Measurements from ENCODE around the gene CCDC88C.

Gene CCDC88C

DNA sequence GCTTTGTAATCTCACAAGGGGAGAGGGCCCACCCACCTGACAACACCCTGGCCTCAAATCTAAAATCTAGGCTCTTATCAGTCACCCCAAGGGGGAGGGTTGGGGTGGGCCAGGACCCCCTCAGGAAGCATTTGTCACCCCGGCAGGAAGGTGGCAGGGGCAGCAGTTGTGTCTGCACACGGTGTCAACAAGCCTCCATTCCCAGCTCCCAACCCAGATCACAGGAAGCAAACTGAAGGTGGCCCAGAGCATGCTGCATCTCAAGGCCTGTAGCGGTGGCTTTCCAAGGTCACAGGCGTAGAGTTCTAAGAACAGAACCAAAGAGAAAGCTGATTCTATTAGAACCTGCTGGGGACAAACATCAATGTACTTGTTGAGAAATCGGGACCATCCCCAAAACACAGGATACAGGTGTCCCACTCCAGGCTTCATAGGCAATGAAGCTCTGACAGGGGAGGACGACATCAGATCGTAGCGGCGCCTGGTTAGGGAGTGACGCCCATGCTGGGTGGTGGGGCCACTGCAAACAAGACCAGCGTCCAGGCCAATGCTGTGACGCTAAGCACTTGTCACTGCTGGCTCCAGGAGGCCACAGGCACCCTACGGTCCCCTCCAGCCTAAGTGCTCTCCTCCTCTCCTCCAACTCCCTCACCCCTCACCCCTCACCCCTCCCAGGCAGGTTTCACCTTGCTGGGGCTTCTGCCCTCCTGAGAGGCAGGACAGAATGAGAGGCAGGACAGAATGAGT, 52.9 kb downstream of the CCDC88C start:
- no peak for DNase-seq

DNA sequence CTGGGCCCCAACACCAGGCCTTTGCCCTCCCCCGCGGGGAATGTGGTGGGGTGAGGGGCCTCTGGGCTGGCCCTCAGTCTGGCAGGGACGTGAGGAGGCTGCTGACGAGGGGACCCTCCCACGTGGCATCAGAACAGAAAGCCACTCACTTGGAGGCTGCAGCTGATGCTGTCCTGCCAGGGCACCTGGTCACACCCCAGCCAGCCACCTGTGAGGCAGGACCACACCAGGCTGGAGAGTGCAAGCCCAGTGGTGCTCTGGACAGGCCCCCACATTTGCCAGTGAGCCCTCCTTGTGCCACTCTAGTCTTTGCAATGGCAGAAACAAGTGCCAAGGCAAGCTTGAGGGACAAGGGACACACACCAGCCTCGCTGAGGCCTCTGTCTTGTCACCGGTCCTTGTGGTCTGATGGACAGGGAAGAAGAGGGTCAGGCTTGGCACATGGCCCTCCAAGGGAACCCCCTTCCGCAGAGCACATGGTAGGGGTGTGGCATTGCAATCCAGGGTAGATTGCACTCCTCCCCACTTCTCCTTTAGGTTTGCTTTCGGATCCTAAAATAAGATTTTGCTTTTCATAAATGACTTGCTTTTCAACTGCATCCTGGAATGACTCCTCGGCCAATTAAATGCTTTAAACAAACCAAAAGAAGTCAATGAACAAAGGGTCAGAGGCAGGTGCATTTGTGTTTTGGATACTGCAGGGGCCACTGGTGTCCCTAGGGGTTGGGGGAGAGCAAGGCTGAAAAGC, 53.7 kb downstream of the CCDC88C start:
- DNase-seq = no peak

DNA sequence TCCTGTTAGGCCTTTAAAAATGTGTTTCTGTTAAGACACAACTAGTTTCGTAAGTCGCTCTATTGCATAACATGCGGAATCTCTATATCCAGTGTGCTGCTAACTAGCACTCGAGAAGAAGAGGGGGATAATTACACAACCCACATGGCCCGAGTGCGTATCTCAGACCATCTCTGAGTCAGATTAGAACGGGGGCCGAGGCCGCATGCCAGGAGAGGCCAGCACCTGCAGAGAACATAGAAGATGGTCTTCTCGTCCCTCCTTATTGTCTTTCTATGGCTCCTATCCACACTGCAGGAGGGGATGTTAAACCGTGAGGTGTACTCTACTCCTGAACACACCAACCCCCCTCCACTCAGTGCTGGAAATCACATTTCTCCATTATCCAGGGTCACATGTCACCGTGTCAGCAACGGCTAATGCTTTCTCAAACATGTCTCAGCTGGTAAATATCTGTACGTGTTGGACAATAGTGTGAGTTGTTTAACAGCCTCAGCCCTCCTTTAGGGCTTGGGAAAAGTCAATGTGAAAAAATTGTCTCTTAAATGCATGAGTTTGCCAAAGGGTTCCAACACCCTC, 56.3 kb downstream of the CCDC88C start:
- DNase-seq = no peak

DNA sequence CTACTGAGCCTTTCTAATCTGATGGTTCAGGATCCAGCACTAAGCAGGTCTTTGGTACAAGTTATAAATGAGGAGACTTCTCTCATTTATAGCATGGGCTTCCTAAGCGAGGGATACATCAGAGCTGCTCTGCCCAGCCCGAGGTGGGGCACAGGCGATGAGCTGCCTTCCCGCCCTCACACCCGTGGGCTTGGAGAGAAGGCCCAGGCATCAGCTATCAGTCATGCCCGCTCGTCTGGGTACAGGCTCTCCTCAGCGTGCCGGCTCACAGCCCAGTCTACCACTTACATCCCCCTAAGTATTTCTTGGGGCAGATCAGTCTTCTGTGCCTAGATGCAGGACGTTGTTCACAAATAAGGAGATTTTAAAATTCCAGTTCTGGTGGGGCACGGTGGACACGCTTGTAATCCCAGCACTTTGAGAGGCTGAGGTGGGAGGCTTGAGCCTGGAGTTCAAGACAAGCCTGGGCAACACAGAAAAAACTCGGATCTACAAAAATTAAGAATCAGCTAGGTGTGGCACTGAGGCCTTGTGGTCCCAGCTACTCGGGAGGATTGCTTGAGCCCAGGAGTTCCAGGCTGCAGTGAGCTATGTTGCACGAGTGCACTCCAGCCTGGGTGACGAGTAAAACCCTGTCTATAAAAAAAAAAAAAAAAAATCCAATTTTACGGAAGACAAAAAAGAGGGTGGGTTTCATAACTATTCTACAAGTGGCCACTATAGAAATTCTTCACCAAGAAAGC, 57.0 kb downstream of the CCDC88C start:
- DNase-seq = no peak

DNA sequence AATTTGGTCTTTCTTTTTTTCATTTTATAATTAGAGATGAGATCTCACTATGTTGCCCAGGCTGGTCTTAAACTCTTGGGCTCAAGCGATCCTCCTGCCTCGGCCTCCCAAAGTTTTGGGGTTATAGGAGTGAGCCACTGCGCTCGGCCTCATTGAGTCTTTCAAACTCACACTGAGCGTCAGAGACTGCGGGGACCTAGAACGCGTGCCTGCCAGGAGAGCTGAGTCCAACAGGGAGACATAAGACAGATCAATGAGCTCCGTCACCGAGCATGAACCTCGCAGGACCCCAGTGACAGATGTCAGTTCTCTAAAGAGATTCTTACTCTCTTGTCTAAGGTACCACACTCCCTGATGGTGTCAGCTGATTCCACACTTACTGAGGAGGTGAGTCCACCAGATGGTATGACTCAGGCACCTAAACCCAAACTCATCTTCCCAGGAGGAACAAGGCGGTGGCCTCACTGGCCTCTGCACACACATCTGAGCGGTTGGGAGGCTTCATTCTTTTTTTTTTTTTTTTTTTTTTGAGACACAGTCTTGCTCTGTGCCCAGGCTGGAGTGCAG, 58.9 kb downstream of the CCDC88C start:
- DNase-seq = no peak

DNA sequence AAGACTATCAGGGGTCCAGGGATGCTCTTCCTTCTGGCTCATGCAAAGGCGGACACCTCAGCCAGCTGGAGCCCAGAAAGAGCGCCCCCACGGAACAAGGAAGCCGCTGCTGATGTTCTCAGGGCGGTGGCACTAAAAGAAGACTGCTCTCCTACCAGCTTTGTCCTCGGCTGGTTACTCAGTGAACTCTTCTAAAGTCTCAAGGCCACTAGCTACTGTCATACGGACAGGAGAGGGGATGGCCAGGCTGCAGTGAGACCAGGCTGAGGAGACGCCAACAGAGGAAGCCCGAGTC, 59.6 kb downstream of the CCDC88C start:
- DNase-seq = no peak

DNA sequence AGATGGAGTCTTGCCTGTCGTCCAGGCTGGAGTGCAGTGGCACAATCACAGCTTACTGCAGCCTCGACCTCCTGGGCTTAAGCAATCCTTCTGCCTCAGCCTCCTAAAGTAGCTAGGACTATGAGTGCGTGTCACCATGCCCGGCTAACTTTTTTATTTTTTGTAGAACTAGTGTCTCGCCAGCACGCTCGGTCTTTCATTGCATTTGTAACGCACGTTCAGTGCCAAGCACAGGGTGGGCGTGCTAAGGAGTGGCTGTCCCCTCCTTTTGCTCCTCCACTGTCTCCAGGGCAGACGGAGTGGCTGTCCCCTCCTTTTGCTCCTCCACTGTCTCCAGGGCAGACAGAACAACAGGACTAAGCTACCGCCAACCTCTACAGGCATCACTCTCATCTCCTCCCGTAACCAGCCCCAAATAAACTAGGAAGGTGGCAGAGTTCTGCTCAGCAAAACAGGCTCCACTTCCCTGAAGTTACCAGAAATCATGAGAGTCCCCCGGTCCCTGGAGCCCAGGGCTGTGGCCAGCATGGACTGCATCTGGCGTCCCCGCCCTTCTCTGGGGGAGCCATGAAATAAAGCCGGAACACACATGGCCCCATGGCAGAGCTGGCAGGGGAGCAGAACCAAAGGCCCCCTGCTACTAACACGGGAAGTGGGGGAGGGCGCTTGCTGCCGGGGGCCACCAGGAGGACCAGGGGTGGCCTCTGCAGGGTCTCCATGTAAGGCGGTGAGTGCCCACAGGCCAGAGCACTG, 60.2 kb downstream of the CCDC88C start:
- no peak for DNase-seq

DNA sequence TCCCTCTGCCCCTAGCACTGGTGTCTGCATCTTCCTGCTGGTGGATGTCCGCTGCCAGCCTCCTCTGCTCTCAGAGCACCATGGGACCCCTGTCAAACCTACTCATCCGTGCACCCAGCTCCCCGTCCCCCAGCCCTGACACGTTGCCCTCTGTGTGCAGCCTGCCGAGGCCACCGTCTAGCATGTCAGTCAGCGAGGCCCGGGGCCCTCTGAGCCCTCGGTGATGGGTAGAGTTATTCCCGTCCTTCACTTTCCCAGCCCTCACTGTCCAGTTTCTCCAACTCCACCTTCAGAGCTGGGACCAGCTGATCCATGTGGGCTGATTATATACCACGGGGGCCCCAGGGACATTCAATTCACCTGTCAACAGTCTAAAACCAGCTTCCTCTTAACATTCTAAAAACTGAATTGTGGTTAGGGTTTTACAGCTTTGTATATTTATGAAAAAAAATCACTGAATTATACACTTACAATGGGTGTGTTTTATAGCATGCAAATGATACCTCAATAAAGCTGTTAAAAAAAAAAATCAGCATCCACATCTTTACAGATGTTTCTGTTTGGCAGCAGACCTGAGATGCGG, 61.3 kb downstream of the CCDC88C start:
- no peak for DNase-seq

DNA sequence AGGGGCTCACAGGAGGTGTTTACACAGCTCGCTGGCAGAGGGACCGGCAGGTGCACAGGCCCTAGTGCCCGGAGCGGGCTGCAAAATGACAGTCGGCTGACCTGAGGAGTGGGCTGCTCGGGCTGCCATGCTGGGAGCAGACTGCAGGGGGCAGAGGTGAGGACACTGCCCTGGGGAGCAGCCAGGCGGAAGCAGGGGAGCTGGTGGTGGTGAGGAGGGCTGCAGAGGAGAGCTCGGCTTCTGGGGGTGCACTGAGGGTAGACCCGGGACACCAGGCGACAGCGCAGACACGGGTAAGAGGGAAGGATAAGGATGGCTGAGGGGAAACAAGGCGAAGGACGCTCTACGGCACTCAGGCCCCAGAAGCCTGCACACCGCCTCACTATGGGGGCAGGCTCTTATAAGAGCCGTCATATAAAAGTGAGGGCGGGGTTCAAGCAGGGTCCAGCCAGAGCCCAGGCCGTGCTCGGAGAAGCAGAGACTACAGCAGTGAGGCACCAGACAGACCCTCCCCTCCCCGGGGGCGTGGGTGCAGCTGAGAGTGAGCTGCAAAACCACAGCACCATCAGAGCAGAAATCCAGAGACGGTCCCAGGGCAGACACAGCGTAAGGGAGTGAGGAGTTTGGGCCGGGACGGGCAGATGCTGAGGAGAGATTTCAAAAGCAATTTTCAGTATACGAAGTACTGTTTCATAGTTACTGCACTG, 62.5 kb downstream of the CCDC88C start:
- DNase-seq = no peak

DNA sequence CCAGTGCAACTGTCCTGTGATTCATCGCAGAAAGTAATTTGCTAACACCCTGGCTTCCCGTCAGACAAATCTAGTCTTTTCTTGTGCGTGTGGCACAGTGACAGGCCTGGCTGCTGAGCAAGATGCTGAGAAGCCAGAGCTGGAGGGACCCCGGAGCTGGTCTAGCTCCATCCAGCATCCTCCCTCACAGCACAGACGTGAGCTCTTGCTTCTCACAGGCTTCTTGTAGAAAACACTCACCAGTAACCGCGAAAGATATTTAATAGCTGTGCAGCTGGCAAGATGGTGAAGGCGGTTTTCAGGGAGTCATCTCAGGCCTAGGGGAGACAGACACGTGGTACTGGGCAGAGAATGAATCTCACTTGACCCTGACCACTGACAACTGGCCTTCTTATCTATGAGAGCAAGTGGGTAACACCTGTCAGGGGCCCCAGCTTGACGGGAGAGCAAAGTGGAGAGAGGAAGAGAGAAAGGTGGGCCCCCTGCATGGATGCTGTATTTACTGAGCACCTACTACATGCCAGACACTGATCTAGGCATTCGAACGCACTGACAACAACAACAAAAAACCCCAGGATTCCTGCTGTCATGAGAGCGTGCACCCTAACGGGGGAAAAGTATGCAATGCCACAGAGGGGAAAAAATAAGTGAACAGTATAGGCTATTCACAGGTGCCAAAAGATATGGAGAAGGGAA, 63.3 kb downstream of the CCDC88C start:
- peak; percentile 84 for DNase-seq

DNA sequence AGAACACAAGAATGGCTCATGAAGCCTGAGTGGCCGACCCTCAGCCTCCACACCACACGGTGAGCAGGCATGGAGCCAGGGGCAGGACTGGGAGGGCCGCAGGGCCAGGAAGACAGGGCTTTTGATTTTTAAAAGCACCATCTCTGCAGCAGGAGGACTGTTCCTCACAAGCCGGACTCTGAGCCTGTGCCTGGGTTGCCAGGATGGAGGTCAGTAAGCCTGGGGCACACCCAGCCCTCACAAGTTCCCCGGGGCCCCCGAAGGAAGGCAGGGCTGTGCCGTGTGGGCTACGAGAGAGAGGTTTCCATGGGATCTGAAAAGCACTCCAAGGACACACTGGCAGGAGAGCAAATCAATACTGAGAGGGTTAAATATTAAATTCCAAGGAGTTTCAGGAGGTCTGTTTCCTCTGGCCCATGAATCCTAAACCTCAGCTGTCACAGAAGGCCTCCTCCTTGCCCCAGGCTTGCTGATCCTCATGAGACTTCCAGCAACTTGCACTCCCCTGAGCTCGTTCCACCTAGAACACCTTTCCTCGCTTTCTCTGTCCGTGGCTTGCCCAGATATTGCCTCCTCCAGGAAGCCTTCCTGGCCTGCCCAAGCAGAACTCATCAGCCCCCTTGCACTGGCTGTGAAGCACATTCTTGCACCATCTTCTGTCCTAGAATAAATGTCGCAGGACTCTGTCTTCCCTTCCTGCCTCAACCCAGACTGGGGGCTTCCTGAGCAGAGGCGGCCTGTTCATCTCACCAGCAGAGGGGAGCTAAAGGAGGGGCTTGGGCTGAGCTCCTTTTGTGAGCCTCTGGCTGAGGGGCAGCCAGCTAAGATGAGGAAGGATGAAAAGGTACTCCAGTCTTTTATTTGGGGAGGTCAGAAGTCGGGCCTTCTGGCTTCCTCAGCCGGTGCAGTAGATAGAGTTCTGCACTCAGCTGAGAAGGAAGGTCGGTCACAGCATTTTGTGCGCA, 64.6 kb downstream of the CCDC88C start:
- DNase-seq = no peak

DNA sequence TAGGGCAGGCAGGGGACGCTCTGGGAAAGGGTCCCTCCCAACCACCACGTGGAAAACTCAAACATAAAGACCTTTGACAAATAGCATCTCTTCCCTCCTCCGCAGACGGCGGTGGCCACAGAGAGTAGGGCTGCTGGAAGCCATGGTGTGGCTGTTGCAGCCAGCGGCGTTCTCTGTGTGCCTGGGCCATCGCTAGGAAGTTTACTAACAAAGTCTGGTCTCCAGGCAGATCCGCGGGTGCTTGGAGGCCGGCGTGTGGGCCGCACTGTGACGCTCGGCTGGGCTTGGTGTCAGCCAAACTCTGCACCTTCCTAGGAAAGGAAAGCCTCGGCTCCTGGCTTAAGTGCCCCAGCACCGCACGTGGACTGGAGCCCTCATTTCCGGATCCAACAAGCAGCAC, 65.6 kb downstream of the CCDC88C start:
- DNase-seq = peak; percentile 81

DNA sequence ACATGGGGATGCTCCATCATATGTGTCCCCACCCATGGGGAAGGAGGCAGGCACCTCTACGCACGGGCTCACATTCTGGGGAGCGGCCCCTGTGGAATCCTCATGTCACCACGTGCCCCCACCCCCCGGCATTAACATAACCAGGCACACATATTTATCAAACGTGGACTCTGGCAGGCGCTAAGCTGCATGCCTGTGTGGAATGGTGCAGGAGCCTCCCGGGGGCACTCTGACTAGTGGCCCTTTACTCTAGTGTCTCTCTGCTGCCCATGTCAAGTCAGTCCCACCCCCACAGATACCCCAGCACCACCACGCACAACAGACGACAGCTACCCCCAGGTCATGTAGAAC, 66.1 kb downstream of the CCDC88C start:
- no peak for DNase-seq

DNA sequence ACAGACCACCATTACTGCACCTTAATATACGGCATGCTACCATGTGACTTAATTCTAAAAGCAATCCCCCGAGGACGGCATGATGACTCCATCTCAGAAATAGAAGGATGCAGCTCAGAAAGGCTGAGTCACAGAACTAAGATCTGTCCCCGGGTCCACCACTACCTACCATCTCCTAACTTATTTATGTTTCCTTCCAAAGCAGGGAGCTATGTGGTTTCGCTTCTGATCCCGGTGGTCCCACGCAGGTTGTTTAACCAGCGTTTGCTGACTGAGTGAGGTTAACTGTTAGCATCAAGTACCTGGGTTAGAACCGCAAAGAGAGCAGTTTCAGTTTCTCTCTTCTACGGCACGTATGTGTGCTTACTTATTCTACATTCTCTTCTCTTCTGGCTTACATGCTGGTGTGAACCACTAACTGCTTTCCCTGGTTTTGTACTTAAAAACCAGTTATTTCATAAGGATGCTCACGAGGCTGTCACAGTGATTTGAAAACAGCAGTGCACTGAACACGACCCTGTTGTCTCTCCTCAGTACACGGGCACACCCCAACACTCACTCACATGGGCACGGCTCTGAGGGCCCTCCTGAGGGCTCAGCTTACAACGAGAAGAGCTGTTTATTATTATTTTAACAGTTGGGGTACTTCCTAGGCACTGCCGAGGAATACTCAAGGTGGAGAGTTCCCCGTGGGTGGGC, 66.7 kb downstream of the CCDC88C start:
- DNase-seq = no peak

DNA sequence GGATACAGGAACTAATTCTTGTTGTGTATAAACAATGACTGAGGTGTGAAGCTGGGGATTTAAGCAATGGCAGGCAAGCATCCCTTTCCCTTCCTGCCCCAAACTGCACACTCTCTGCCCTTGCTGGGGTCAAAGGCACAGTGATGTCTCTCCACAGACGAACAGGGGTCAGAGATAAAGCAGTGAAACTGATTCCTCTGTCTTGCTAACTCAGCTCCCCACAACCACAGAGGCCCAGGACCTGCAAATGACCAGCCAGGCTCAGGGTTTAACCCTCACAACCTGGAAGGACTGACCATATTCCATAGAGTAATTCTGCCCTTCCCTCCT, 67.2 kb downstream of the CCDC88C start:
- no peak for DNase-seq

DNA sequence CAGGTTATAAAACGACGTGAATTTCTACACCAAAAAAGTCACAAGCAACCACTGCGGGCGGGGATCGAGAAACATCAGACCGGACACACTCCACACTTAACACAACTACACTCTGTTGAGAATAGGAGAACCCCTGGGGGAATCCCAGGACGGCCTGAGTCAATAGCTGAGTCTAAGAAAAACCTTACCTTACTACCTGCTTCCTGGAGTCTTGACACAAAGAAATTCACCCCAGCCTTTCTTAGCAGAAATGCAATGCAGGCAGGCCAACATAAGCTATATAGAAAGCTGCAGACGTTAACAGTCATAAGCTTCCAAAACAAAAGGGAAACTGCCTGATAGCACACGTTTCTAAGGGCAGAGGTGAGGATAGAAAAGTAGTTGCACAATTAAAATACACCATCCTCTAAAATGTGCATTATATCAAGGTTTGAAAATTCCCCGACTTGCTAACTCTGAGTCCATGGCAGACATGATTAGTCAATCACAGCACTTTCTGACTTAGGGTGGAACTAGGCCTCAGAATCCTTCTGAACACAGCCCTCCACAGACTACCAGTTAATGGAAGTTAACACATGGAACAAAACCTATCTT, 68.0 kb downstream of the CCDC88C start:
- no peak for DNase-seq

DNA sequence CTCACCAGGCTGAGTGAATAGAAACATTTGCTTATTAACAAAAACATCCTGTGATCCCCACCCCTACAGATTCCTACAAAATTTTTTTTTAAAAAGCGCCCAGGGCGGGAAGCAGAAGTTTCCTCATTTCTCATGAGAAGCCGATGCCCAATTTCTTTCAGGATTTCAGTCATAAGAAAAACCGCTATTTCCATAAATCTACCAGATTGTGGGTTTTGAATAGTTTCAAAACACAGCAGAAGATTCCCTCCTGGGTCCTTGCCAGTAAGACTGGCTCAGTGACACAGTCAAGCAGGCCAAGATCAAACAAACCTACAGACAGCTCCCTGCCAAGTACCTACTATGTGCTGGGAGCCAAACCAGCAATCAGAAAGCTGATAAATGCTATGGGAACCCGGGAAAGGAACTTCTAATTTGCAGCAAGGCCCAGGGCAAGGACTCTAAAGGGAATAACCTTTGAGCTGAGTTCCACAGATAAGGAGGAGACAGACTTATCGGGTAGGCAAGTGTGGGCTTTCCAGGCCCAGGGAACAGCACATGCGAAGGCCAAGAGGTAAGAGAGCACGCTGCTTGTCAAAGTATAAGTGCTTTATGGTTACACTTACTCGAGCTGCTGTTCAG, 68.7 kb downstream of the CCDC88C start:
- DNase-seq = no peak

DNA sequence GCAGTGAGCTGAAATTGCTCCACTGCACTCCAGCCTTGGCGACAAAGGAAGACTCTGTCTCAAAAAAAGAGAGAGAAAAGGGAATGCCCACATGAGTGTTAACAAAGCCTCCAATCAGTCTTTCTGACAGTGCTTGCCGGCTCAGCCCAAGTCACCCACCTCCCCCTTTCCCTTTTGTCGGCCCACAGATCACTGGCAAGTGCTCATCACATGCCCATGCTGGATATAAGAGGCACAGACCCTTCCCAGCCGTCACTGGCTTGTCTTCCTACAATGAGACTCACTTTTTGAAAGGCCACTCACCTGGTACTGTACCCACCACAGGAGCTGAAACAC, 70.8 kb downstream of the CCDC88C start:
- DNase-seq = no peak

DNA sequence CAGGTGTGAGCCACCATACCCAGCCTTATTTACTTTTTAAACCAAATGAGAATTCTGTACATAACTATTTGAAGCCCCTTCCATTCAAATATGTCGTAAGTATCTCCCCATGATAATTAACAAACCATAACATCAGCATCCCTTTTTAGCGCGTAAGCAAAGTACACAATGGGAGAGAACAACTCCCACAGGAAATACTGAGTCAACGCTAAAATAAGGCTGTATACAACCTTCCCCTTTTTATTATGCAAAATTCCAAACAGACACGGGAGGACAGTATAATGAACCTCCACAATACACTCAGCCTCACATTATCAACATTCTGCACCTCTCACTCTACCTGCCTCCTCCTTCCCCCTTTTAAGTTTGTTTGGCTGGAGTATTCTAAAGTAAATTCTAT, 73.5 kb downstream of the CCDC88C start:
- no peak for DNase-seq
